GM10847 (cell line): ENCODE results near the gene RABEP2.

Experiments used
- POLR2A ChIP-seq: IDR thresholded peaks from 2 replicates; pipeline ENCODE4 v1.6.1; 2011; ENCODE audit not compliant: insufficient read length; ENCODE audit errors: extremely low read depth

Gene RABEP2

DNA sequence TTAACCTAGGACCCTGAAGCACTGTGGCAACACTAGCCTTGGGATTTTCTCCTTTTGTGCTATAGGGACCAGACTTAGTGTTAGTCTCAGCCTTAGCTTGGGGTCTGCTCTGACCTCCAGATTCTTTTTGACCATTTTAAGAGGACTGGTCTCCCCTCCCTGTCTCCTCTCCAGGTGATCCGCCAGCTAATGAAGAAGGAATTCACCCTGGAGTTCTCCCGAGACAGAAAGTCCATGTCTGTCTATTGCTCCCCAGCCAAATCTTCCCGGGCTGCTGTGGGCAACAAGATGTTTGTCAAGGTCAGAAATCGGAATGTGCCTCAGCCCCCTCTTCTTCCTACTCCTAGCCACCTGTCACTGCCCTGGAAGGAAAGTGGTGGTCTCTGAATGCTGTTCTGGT is 27.2 kb downstream of the RABEP2 start:
- no peak for TF ChIP-seq POLR2A

- TF ChIP-seq POLR2A = no peak
Observed at GRCh38 chr16:28895609-28896008, 29.4 kb downstream of the RABEP2 start.

DNA sequence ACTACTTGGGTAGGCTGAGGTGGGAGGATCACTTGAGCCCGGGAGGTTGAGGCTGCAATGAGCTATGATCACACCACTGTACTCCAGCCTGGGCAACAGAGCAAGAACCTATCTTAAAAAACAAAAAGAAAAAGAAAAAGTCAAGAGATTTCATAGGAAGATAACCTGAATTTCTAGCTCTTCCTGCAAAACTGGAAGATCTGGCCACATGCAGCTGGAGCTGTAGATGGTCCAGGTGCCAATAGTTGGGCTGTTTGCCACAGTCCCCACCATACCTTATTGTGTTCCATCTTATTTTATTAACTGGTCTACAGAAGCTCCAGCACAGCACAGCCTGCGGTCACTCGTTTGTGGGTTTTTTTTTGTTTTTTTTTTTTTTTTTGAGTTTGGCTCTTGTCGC is 31.7 kb downstream of the RABEP2 start:
- no peak for TF ChIP-seq POLR2A

DNA sequence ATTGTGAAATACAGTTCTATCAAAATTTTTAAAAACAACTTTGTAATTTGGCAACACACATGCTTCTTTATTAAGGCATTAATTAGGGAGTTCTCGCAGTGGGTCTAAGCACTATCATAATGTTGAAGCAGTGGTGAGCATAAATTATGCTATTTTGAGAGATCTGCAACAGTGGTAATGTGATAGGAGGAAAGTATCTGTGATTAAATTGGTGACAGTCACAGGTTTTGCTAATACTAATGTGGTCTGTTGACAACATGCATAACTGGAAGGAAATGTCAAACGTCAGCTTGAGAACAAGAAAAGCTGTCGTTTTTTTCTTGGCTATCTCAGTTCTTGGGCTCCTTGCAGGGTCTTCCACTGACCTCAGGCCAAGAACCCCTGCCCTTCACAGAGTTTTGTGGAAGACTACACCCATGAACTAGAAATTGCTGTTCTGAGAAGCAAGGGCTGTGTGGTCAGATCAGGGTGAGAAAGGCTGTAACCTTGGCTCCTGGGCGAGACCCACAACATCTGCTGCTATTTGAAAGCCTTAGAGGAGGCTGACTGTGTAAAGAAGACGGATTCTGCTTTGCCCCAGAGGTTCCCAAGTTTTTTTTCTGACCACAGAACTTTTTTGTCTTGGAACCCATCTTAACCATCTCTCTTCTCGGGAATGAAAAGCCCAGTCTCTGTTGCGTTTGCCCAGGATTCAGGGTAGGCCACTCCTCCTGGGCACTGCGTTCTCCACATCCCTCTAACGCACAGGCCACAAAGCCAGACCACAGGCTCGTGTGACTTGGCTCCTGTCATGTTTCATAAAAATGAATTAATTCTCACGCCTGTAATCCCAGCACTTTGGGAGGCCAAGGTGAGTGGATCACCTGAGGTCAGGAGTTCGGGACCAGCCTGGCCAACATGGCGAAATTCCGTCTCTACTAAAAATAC is 32.8 kb downstream of the RABEP2 start:
- TF ChIP-seq POLR2A = no peak

- TF ChIP-seq POLR2A = no peak
Observed at GRCh38 chr16:28886945-28887344, 38.1 kb downstream of the RABEP2 start.

DNA sequence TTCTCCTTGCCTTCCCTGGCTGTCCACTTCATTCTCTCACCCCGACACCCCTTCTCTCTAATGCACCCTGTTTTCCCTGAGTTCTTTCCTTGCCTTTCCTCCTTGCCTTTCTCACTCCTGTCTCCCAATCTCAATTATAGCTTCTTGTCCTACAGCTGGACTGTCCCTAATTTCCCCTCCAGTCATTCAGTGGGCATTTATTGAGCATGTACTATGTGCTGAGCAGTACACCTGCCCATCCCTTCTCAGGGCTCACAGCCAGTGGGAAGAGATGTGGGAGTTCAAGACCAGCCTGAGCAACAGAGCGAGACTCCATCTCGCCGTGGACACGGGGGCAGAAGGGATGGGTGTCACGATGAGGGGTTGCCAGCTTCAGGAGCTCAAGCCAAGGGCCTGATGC is 41.0 kb downstream of the RABEP2 start:
- TF ChIP-seq POLR2A = no peak

DNA sequence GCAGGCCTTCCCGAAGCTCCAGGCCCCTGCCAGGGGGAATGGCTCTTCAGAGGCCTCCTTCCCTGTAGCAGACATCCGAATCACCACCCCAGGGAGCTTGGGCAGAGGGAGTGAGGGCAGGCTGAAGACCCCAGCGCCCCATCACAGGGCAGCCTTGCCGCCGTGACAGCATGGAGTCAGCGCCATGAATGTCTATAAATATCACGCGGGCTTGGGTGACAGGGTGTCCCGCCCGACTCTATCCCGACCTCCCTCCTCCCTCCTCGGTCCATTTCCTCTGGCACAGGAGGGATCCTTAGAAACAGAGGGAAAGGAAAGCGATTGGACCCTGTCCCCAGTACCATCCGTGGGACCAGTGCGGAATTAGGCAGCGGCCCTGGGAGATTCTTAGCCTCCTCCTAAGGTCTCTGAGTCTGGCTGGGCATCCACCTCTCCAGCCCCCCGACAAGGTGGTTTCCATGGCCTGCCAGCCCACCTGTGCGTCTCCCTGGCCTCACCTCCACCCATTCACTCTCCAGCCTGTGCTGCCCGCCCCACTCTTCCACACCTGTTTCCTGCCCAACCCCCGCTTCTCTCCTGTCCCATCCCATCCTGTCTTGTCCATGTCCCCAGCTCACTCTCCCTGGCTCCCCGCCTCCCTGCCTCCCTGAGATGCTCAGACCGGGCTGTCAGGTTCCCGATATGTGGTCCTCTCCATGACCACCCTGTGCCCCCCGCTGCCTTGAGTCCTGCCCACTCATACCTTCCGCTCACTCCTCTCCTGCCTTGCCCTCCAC is 41.6 kb downstream of the RABEP2 start:
- TF ChIP-seq POLR2A = no peak

- TF ChIP-seq POLR2A = no peak
Observed at GRCh38 chr16:28882551-28883160, 42.4 kb downstream of the RABEP2 start.

GRCh38 chr16:28880955-28881354 is 44.1 kb downstream of the RABEP2 start:
- TF ChIP-seq POLR2A = no peak

DNA sequence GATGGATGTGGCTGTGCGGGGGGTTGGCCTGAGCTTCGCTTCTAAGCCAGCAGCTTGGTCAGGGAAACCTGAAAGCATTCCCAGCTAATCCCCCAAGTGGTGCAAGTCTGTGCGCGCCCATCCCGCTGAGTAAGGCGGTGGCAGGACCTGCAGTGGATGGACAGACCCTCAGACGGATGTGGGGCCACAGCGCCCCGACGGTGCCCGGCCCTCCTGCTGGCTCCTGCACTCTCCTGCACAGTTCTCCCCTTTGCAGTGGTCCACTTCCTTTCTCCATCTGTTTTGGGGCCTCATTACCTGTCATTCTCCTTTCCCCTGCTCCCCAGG is 44.5 kb downstream of the RABEP2 start:
- no peak for TF ChIP-seq POLR2A

- peak; percentile 71 for TF ChIP-seq POLR2A
Observed at GRCh38 chr16:28879841-28880588, 45.0 kb downstream of the RABEP2 start.

GRCh38 chr16:28879261-28879840 is 45.7 kb downstream of the RABEP2 start:
- no peak for TF ChIP-seq POLR2A

DNA sequence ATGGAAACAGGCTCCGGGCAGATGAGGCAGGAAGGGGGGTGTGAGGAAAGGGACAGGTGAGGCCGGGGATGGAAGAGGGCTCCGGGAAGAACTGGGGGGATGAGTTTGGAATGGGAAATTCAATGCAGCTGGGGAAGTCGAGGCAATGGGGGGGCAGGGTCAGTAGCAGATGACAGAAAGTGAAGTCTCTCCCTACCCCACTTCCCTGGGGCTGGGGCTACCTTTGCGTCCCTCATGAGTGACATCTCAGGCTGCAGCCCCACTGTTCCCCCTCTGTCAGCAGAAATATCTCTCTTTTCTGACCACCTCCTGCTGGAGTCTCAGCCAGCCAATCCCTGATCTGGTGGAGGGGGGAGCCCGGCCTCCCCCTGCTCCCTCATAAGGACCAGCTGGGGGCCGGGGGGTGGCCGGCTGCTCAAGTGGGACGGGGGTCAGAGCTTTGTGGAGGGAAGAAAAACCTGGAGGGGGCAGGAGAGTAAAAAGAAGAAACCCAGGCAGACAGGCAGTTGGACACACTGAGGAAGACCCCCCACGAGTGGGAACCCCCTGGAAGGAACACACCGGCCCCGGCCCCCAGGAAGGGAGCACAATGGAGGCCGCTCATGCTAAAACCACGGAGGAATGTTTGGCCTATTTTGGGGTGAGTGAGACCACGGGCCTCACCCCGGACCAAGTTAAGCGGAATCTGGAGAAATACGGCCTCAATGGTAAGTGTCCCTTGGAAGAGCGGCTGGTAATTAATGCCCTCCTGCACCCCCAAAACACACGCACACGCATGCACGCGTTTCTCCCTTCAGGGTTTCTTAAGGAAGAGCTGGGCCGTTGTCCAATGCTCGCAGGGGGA is 46.7 kb downstream of the RABEP2 start, which contains the start of gene ATP2A1:
Gene ATP2A1 (plus strand): TSS at position 406 of the 844 bp plus-strand sequence. CDS start 184 bp downstream, at position 590.
- no peak for TF ChIP-seq POLR2A

DNA sequence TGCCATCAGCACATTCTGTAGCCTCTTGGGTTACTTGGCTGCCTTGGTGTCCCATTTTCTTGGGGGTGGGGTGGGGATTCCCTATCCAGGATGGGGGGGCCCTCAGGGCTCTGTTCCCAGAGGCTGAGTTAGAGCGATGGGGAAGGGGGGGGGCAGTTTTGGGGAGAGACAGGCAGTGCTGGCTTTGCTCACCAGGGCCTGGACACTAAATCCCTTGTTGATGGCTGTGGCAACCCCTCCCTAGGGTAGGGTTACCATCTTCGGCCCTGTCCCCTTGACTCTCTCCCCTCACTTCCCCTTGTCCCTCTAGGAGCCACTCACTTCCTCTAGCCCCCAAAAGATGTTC is 47.4 kb downstream of the RABEP2 start:
- TF ChIP-seq POLR2A = no peak
